Panc1 (cell line): Measurements from ENCODE around the gene NOTUM.

ENCODE experiments used
- POLR2AphosphoS5 ChIP-seq: IDR thresholded peaks from 2 replicates; pipeline ENCODE4 v1.6.1; 2012; ENCODE audit warnings: mild to moderate bottlenecking, low read depth, low read length, moderate library complexity
- TCF7L2 ChIP-seq: IDR thresholded peaks from 2 replicates; pipeline ENCODE4 v1.6.1; 2011; ENCODE audit warnings: mild to moderate bottlenecking, low read depth, low read length, inconsistent platforms
- TF ChIP-seq, protein P1 (sequence below): fragments of 450-650 bp; IDR thresholded peaks from 2 replicates; pipeline ENCODE4 v1.5.1; 2017; ENCODE audit warnings: mild to moderate bottlenecking

DNA sequence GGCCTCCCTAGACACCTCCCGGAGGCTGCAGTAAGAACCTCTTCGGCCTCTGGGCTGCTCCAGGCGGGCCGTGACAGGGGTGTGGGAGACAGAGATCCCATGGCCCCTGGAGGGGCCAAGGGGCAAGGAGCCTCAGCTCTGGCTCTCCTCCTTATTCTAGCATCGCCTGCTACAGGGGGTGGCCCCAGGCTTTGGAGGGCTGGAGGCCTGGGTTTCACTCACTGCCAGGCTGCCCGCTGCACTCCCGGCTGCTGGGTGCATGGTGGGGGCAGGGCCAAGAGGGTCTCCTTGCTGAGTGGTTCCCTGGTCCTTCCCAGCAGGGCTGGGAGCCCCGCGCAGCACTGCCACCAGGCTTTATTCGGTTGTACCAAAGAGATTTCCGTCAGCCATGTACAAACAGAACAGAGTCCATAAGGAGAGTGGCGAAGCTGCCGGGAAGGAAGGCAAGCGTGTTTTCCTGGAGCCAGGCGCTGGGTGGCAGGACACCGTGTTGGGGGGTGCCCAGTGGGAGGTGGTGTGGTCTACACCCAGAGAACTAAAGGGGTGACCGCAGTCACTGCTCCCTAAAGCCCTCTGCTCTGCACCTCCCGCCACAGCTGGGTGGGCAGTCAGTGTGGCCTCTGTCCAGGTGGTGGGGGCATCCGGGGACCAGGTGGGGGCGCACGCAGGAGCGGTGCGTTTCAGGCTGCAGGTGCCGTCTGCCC lies 56.9 kb downstream of the NOTUM start:
- TF ChIP-seq, protein P1, sequence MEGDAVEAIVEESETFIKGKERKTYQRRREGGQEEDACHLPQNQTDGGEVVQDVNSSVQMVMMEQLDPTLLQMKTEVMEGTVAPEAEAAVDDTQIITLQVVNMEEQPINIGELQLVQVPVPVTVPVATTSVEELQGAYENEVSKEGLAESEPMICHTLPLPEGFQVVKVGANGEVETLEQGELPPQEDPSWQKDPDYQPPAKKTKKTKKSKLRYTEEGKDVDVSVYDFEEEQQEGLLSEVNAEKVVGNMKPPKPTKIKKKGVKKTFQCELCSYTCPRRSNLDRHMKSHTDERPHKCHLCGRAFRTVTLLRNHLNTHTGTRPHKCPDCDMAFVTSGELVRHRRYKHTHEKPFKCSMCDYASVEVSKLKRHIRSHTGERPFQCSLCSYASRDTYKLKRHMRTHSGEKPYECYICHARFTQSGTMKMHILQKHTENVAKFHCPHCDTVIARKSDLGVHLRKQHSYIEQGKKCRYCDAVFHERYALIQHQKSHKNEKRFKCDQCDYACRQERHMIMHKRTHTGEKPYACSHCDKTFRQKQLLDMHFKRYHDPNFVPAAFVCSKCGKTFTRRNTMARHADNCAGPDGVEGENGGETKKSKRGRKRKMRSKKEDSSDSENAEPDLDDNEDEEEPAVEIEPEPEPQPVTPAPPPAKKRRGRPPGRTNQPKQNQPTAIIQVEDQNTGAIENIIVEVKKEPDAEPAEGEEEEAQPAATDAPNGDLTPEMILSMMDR, result no peak
- TF ChIP-seq POLR2AphosphoS5, result no peak
- no peak for TF ChIP-seq TCF7L2
